ENCODE measurements around the gene MCF2L.
"Not testable (repeated sequence)": the region's sequence is repeated elsewhere in the genome, so short reads cannot be mapped to it uniquely, and the experiment has no call there.

The MCF2L gene

GRCh38 chr13:113112475-113112874 lies 143.5 kb downstream of the MCF2L start:
- not testable (repeated sequence) for H3K36me3 ChIP-seq (ENCODE audit: control insufficient read depth in 5 of 5, insufficient read depth in 5 of 5, low read length in 5 of 5)
- Histone ChIP-seq H3K27me3 (ENCODE audit: control insufficient read depth in 5 of 5, insufficient read depth in 4 of 5, low read length in 5 of 5) (peaks cover 15 to 36% (median 24%) of the 10 kb centered on the region in 5 donors), H3K4me1 (ENCODE audit: control insufficient read depth in 5 of 5, insufficient read depth in 5 of 5, low read length in 5 of 5) (peaks cover 2 to 18% (median 15%) of the 10 kb centered on the region in 5 donors)

GRCh38 chr13:113112893-113113845 lies 144.2 kb downstream of the MCF2L start:
- Histone ChIP-seq H3K9me3 (ENCODE audit: control insufficient read depth in 5 of 5, low read length in 5 of 5) (no peaks in the 10 kb centered on the region), H3K4me1 (ENCODE audit: control insufficient read depth in 5 of 5, insufficient read depth in 5 of 5, low read length in 5 of 5) (peaks cover 2 to 18% (median 15%) of the 10 kb centered on the region in 5 donors), H3K4me3 (ENCODE audit: low read depth in 1 of 5, low read length in 5 of 5) (no peak overlapping the region), H3K36me3 (ENCODE audit: control insufficient read depth in 5 of 5, insufficient read depth in 5 of 5, low read length in 5 of 5) (no peaks in the 10 kb centered on the region), H3K27ac (ENCODE audit: low read depth, low read length) (no peak overlapping the region), H3K27me3 (ENCODE audit: control insufficient read depth in 5 of 5, insufficient read depth in 4 of 5, low read length in 5 of 5) (peaks cover 15 to 36% (median 27%) of the 10 kb centered on the region in 5 donors), H3K9ac (ENCODE audit: low read length in 5 of 5) (no peak overlapping the region)

More at GRCh38 chr13:113112475-113112874, 143.5 kb downstream of the MCF2L start:
- not testable (repeated sequence) for H3K4me3 ChIP-seq (ENCODE audit: low read depth in 1 of 5, low read length in 5 of 5); H3K9me3 ChIP-seq (ENCODE audit: control insufficient read depth in 5 of 5, low read length in 5 of 5); H3K27ac ChIP-seq (ENCODE audit: low read depth, low read length); H3K9ac ChIP-seq (ENCODE audit: low read length in 5 of 5)

GRCh38 chr13:113113846-113114271 lies 144.8 kb downstream of the MCF2L start:
- Histone ChIP-seq H3K27me3 (ENCODE audit: control insufficient read depth in 5 of 5, insufficient read depth in 4 of 5, low read length in 5 of 5) (peaks cover 15 to 37% (median 30%) of the 10 kb centered on the region in 5 donors), H3K9me3 (ENCODE audit: control insufficient read depth in 5 of 5, low read length in 5 of 5) (no peaks in the 10 kb centered on the region), H3K9ac (ENCODE audit: low read length in 5 of 5) (no peak overlapping the region), H3K27ac (ENCODE audit: low read depth, low read length) (no peak overlapping the region), H3K4me3 (ENCODE audit: low read depth in 1 of 5, low read length in 5 of 5) (no peak overlapping the region), H3K36me3 (ENCODE audit: control insufficient read depth in 5 of 5, insufficient read depth in 5 of 5, low read length in 5 of 5) (no peaks in the 10 kb centered on the region), H3K4me1 (ENCODE audit: control insufficient read depth in 5 of 5, insufficient read depth in 5 of 5, low read length in 5 of 5) (peaks cover 0 to 18% (median 15%) of the 10 kb centered on the region in 5 donors)

- Histone ChIP-seq H3K4me1 (ENCODE audit: control insufficient read depth in 5 of 5, insufficient read depth in 5 of 5, low read length in 5 of 5) (peaks cover 0 to 14% (median 11%) of the 10 kb centered on the region in 5 donors), H3K27me3 (ENCODE audit: control insufficient read depth in 5 of 5, insufficient read depth in 4 of 5, low read length in 5 of 5) (peaks cover 10 to 35% (median 24%) of the 10 kb centered on the region in 5 donors), H3K9ac (ENCODE audit: low read length in 5 of 5) (no peak overlapping the region), H3K9me3 (ENCODE audit: control insufficient read depth in 5 of 5, low read length in 5 of 5) (no peaks in the 10 kb centered on the region), H3K4me3 (ENCODE audit: low read depth in 1 of 5, low read length in 5 of 5) (no peak overlapping the region), H3K36me3 (ENCODE audit: control insufficient read depth in 5 of 5, insufficient read depth in 5 of 5, low read length in 5 of 5) (no peaks in the 10 kb centered on the region), H3K27ac (ENCODE audit: low read depth, low read length) (no peak overlapping the region)
Measured at GRCh38 chr13:113114511-113115362, 145.7 kb downstream of the MCF2L start.

GRCh38 chr13:113115363-113116205 lies 146.6 kb downstream of the MCF2L start:
- H3K9me3 ChIP-seq (ENCODE audit: control insufficient read depth in 5 of 5, low read length in 5 of 5) = no peaks in the 10 kb centered on the region
- H3K27ac ChIP-seq (ENCODE audit: low read depth, low read length) = no peak overlapping the region
- H3K4me1 ChIP-seq (ENCODE audit: control insufficient read depth in 5 of 5, insufficient read depth in 5 of 5, low read length in 5 of 5) = peaks cover 0 to 6% (median 5%) of the 10 kb centered on the region in 5 donors

GRCh38 chr13:113116206-113116800 lies 147.3 kb downstream of the MCF2L start:
- Histone ChIP-seq H3K9ac (ENCODE audit: low read length in 5 of 5) (no peak overlapping the region), H3K27ac (ENCODE audit: low read depth, low read length) (no peak overlapping the region), H3K36me3 (ENCODE audit: control insufficient read depth in 5 of 5, insufficient read depth in 5 of 5, low read length in 5 of 5) (no peaks in the 10 kb centered on the region), H3K4me3 (ENCODE audit: low read depth in 1 of 5, low read length in 5 of 5) (no peak overlapping the region), H3K27me3 (ENCODE audit: control insufficient read depth in 5 of 5, insufficient read depth in 4 of 5, low read length in 5 of 5) (peaks cover 3 to 29% (median 10%) of the 10 kb centered on the region in 5 donors), H3K9me3 (ENCODE audit: control insufficient read depth in 5 of 5, low read length in 5 of 5) (no peaks in the 10 kb centered on the region), H3K4me1 (ENCODE audit: control insufficient read depth in 5 of 5, insufficient read depth in 5 of 5, low read length in 5 of 5) (no peaks in the 10 kb centered on the region)

More at GRCh38 chr13:113115363-113116205, 146.6 kb downstream of the MCF2L start:
- peaks cover 6 to 30% (median 17%) of the 10 kb centered on the region in 5 donors for H3K27me3 ChIP-seq (ENCODE audit: control insufficient read depth in 5 of 5, insufficient read depth in 4 of 5, low read length in 5 of 5)
- no peak overlapping the region for H3K9ac ChIP-seq (ENCODE audit: low read length in 5 of 5)
- H3K4me3 ChIP-seq (ENCODE audit: low read depth in 1 of 5, low read length in 5 of 5) = no peak overlapping the region
- no peaks in the 10 kb centered on the region for H3K36me3 ChIP-seq (ENCODE audit: control insufficient read depth in 5 of 5, insufficient read depth in 5 of 5, low read length in 5 of 5)

GRCh38 chr13:113116871-113117271 lies 147.9 kb downstream of the MCF2L start:
- Histone ChIP-seq H3K4me1 (ENCODE audit: control insufficient read depth in 5 of 5, insufficient read depth in 5 of 5, low read length in 5 of 5) (peaks cover 0 to under 1% (median 0%) of the 10 kb centered on the region in 5 donors), H3K9ac (ENCODE audit: low read length in 5 of 5) (no peak overlapping the region), H3K9me3 (ENCODE audit: control insufficient read depth in 5 of 5, low read length in 5 of 5) (no peaks in the 10 kb centered on the region), H3K36me3 (ENCODE audit: control insufficient read depth in 5 of 5, insufficient read depth in 5 of 5, low read length in 5 of 5) (no peaks in the 10 kb centered on the region), H3K4me3 (ENCODE audit: low read depth in 1 of 5, low read length in 5 of 5) (no peak overlapping the region), H3K27ac (ENCODE audit: low read depth, low read length) (no peak overlapping the region), H3K27me3 (ENCODE audit: control insufficient read depth in 5 of 5, insufficient read depth in 4 of 5, low read length in 5 of 5) (peaks cover 6 to 34% (median 13%) of the 10 kb centered on the region in 5 donors)

GRCh38 chr13:113117335-113117872 lies 148.4 kb downstream of the MCF2L start:
- Histone ChIP-seq H3K27me3 (ENCODE audit: control insufficient read depth in 5 of 5, insufficient read depth in 4 of 5, low read length in 5 of 5) (peaks cover 8 to 34% (median 14%) of the 10 kb centered on the region in 5 donors), H3K9me3 (ENCODE audit: control insufficient read depth in 5 of 5, low read length in 5 of 5) (no peaks in the 10 kb centered on the region), H3K4me3 (ENCODE audit: low read depth in 1 of 5, low read length in 5 of 5) (no peak overlapping the region), H3K4me1 (ENCODE audit: control insufficient read depth in 5 of 5, insufficient read depth in 5 of 5, low read length in 5 of 5) (peaks cover 0 to 3% (median 0%) of the 10 kb centered on the region in 5 donors), H3K27ac (ENCODE audit: low read depth, low read length) (no peak overlapping the region), H3K36me3 (ENCODE audit: control insufficient read depth in 5 of 5, insufficient read depth in 5 of 5, low read length in 5 of 5) (no peaks in the 10 kb centered on the region), H3K9ac (ENCODE audit: low read length in 5 of 5) (no peak overlapping the region)

GRCh38 chr13:113117911-113118260 lies 148.9 kb downstream of the MCF2L start:
- Histone ChIP-seq H3K27me3 (ENCODE audit: control insufficient read depth in 5 of 5, insufficient read depth in 4 of 5, low read length in 5 of 5) (peaks cover 8 to 33% (median 17%) of the 10 kb centered on the region in 5 donors), H3K9ac (ENCODE audit: low read length in 5 of 5) (no peak overlapping the region), H3K4me3 (ENCODE audit: low read depth in 1 of 5, low read length in 5 of 5) (no peak overlapping the region), H3K4me1 (ENCODE audit: control insufficient read depth in 5 of 5, insufficient read depth in 5 of 5, low read length in 5 of 5) (peaks cover 0 to 7% (median 0%) of the 10 kb centered on the region in 5 donors), H3K9me3 (ENCODE audit: control insufficient read depth in 5 of 5, low read length in 5 of 5) (no peaks in the 10 kb centered on the region), H3K27ac (ENCODE audit: low read depth, low read length) (no peak overlapping the region), H3K36me3 (ENCODE audit: control insufficient read depth in 5 of 5, insufficient read depth in 5 of 5, low read length in 5 of 5) (no peaks in the 10 kb centered on the region)

Data from subcutaneous abdominal adipose tissue (tissue), 5 donors.